HUES6 (cell line): Measurements from ENCODE around the gene FAM120B.
A peak's percentile ranks its signal among the peaks of the same experiment; 100 is the strongest.
"Not testable (repeated sequence)": the region's sequence is repeated elsewhere in the genome, so short reads cannot be mapped to it uniquely, and the experiment has no call there.

Experiments used
- H3K27ac ChIP-seq: 2 replicates; pipeline ENCODE4 v1.7.0; 2013; ENCODE audit warnings: low read depth, mild to moderate bottlenecking, low read length, inconsistent platforms
- H3K27me3 ChIP-seq: 2 replicates; pipeline ENCODE4 v1.6.1; 2013; ENCODE audit warnings: low read length; ENCODE audit not compliant: control insufficient read depth, insufficient read depth
- H3K36me3 ChIP-seq: 2 replicates; pipeline ENCODE4 v1.6.1; 2013; ENCODE audit warnings: low read length; ENCODE audit not compliant: control insufficient read depth, insufficient read depth
- H3K4me1 ChIP-seq: 2 replicates; pipeline ENCODE4 v1.6.1; 2013; ENCODE audit warnings: low read length; ENCODE audit not compliant: control insufficient read depth, insufficient read depth
- H3K4me3 ChIP-seq: 2 replicates; pipeline ENCODE4 v1.5.1; 2013; ENCODE audit warnings: low read depth, low read length
- H3K9ac ChIP-seq: one replicate; pipeline ENCODE4 v1.6.1; 2013; ENCODE audit warnings: mild to moderate bottlenecking, low read length
- H3K9me3 ChIP-seq: 2 replicates; pipeline ENCODE4 v1.6.1; 2013; ENCODE audit warnings: low read depth, low read length; ENCODE audit not compliant: control insufficient read depth, insufficient read depth

The FAM120B gene

GRCh38 chr6:170307080-170307545 is 555 bp downstream of the FAM120B start:
- Histone ChIP-seq H3K4me3 (peak overlapping the region; percentile 90), H3K9ac (peak overlapping the region; percentile 83), H3K27ac (peak overlapping the region; percentile 3; the same call in 1 of the 2 replicates), H3K9me3 (peaks cover 34% of the 10 kb centered on the region), H3K27me3 (peaks cover 24% of the 10 kb centered on the region; the same call in 1 of the 2 replicates), H3K36me3 (no peaks in the 10 kb centered on the region), H3K4me1 (peaks cover 11% of the 10 kb centered on the region)

- H3K9me3 ChIP-seq: peaks cover 20% of the 10 kb centered on the region
- H3K9ac ChIP-seq: no peak overlapping the region
- H3K27me3 ChIP-seq: peaks cover 24% of the 10 kb centered on the region; the same call in 1 of the 2 replicates
- H3K4me1 ChIP-seq: peaks cover 14% of the 10 kb centered on the region
- H3K36me3 ChIP-seq: no peaks in the 10 kb centered on the region
- H3K4me3 ChIP-seq: no peak overlapping the region
- H3K27ac ChIP-seq: no peak overlapping the region
These were observed 2.2 kb downstream of the FAM120B start for GRCh38 chr6:170308761-170309160.

- peaks cover 10% of the 10 kb centered on the region for H3K4me1 ChIP-seq
These were observed 5.1 kb downstream of the FAM120B start for GRCh38 chr6:170311696-170312095.

GRCh38 chr6:170312876-170313275 is 6.3 kb downstream of the FAM120B start:
- Histone ChIP-seq H3K9me3 (no peaks in the 10 kb centered on the region), H3K36me3 (peaks cover 7% of the 10 kb centered on the region), H3K27ac (no peak overlapping the region), H3K27me3 (no peaks in the 10 kb centered on the region), H3K4me1 (peaks cover 5% of the 10 kb centered on the region; the same call in 1 of the 2 replicates), H3K4me3 (no peak overlapping the region), H3K9ac (no peak overlapping the region)

More at GRCh38 chr6:170311696-170312095, 5.1 kb downstream of the FAM120B start:
- Histone ChIP-seq H3K36me3 (no peaks in the 10 kb centered on the region), H3K9ac (no peak overlapping the region), H3K27me3 (peaks cover 6% of the 10 kb centered on the region; the same call in 1 of the 2 replicates), H3K9me3 (no peaks in the 10 kb centered on the region), H3K27ac (no peak overlapping the region), H3K4me3 (no peak overlapping the region)

GRCh38 chr6:170313716-170314295 is 7.2 kb downstream of the FAM120B start:
- Histone ChIP-seq H3K27ac (no peak overlapping the region), H3K4me3 (no peak overlapping the region), H3K9ac (no peak overlapping the region), H3K4me1 (peaks cover 5% of the 10 kb centered on the region; the same call in 1 of the 2 replicates), H3K36me3 (peaks cover 14% of the 10 kb centered on the region), H3K27me3 (no peaks in the 10 kb centered on the region), H3K9me3 (no peaks in the 10 kb centered on the region)

GRCh38 chr6:170314983-170315382 is 8.4 kb downstream of the FAM120B start:
- Histone ChIP-seq H3K27me3 (no peaks in the 10 kb centered on the region), H3K27ac (no peak overlapping the region), H3K4me3 (no peak overlapping the region), H3K9me3 (no peaks in the 10 kb centered on the region), H3K9ac (no peak overlapping the region), H3K4me1 (peaks cover 5% of the 10 kb centered on the region; the same call in 1 of the 2 replicates), H3K36me3 (peaks cover 18% of the 10 kb centered on the region)

- Histone ChIP-seq H3K9me3 (no peaks in the 10 kb centered on the region), H3K4me1 (peaks cover 5% of the 10 kb centered on the region; the same call in 1 of the 2 replicates), H3K27ac (no peak overlapping the region), H3K9ac (no peak overlapping the region), H3K27me3 (no peaks in the 10 kb centered on the region), H3K4me3 (no peak overlapping the region), H3K36me3 (peaks cover 18% of the 10 kb centered on the region)
These were observed 9.5 kb downstream of the FAM120B start for GRCh38 chr6:170316071-170316470.

GRCh38 chr6:170317076-170317475 is 10.5 kb downstream of the FAM120B start:
- H3K4me3 ChIP-seq: no peak overlapping the region
- H3K4me1 ChIP-seq: peaks cover 5% of the 10 kb centered on the region; the same call in 1 of the 2 replicates
- no peak overlapping the region for H3K27ac ChIP-seq
- no peaks in the 10 kb centered on the region for H3K9me3 ChIP-seq
- H3K9ac ChIP-seq: no peak overlapping the region
- H3K36me3 ChIP-seq: peaks cover 18% of the 10 kb centered on the region
- no peaks in the 10 kb centered on the region for H3K27me3 ChIP-seq

GRCh38 chr6:170317718-170318117 is 11.2 kb downstream of the FAM120B start:
- no peaks in the 10 kb centered on the region for H3K9me3 ChIP-seq
- H3K9ac ChIP-seq: no peak overlapping the region
- no peak overlapping the region for H3K4me3 ChIP-seq
- H3K36me3 ChIP-seq: peaks cover 19% of the 10 kb centered on the region
- no peak overlapping the region for H3K27ac ChIP-seq
- no peaks in the 10 kb centered on the region for H3K27me3 ChIP-seq
- peaks cover 5% of the 10 kb centered on the region; the same call in 1 of the 2 replicates for H3K4me1 ChIP-seq

- Histone ChIP-seq H3K36me3 (peaks cover 59% of the 10 kb centered on the region), H3K27me3 (no peaks in the 10 kb centered on the region), H3K9me3 (no peaks in the 10 kb centered on the region), H3K9ac (no peak overlapping the region), H3K4me3 (no peak overlapping the region), H3K27ac (no peak overlapping the region), H3K4me1 (no peaks in the 10 kb centered on the region)
These were observed 22.8 kb downstream of the FAM120B start for GRCh38 chr6:170329321-170329720.

GRCh38 chr6:170335199-170335598 is 28.6 kb downstream of the FAM120B start:
- H3K36me3 ChIP-seq: peaks cover 31% of the 10 kb centered on the region
- not testable (repeated sequence) for H3K27me3 ChIP-seq, H3K4me1 ChIP-seq, H3K4me3 ChIP-seq, H3K9ac ChIP-seq, H3K27ac ChIP-seq, H3K9me3 ChIP-seq
